Esophagus muscularis mucosa (tissue), 4 donors: Measurements from ENCODE around the gene RIMS1. TPM values are rescaled to one million over a fixed set of nuclear protein-coding genes. Genes with fewer than 3 reads are reported as not detected.

ENCODE experiments used
- DNase-seq: peaks from one replicate; pipeline ENCODE4 v3.0.0-alpha.2; 2017; ENCODE audit errors: extremely low spot score
- H3K27ac ChIP-seq, 4 donors: fragments of 200-600 bp; sonication (generic); replicated peaks in 1 of 4; 1 replicate in 3 of 4; 2 replicates in 1 of 4; pipeline ENCODE4 v1.5.1; 2016 to 2019; ENCODE audit warnings: mild to moderate bottlenecking in 1 of 4
- H3K27me3 ChIP-seq, 4 donors: fragments of 200-600 bp; sonication (generic); one replicate each; pipeline versions ENCODE4 v1.5.1 to v1.6.0; 2016 to 2019
- H3K36me3 ChIP-seq, 4 donors: fragments of 200-600 bp; sonication (generic); one replicate each; pipeline ENCODE4 v1.5.1; 2016 to 2019
- H3K4me1 ChIP-seq, 4 donors: fragments of 200-600 bp; sonication (generic); one replicate each; pipeline ENCODE4 v1.5.1; 2016 to 2019
- H3K4me3 ChIP-seq, 4 donors: fragments of 200-600 bp; sonication (generic); 1 replicate in 2 of 4; 2 replicates in 2 of 4; pipeline ENCODE4 v1.5.1; 2016 to 2019; ENCODE audit warnings: mild to moderate bottlenecking in 4 of 4, moderate library complexity in 1 of 4
- H3K9me3 ChIP-seq, 4 donors: fragments of 200-600 bp; sonication (generic); 1 replicate in 3 of 4; 2 replicates in 1 of 4; pipeline ENCODE4 v1.5.1; 2016 to 2019
- EP300 ChIP-seq: sonication (generic); formaldehyde crosslinking; IDR thresholded peaks from one replicate; pipeline ENCODE4 v1.6.1; 2017; ENCODE audit warnings: antibody characterized with exemption
- POLR2A ChIP-seq: fragments of 450-650 bp; IDR thresholded peaks from one replicate; pipeline ENCODE4 v1.6.1; 2017; ENCODE audit warnings: antibody characterized with exemption, moderate library complexity, mild to moderate bottlenecking, low read depth
- POLR2AphosphoS5 ChIP-seq, 2 donors: sonication (generic); formaldehyde crosslinking; IDR thresholded peaks; one replicate each; pipeline ENCODE4 v1.6.1; 2017; ENCODE audit warnings: antibody characterized with exemption in 2 of 2
- WGBS: methylation state at CpG from one replicate; pipeline ENCODE4 v1.1.5; 2018; 5-methylcytosine and 5-hydroxymethylcytosine counted together
- intact Hi-C: fragments of 100-400 bp; cut with DNase I; formaldehyde crosslinking; loops from one replicate; pipeline ENCODE4 v1.15.1; 2023
- total RNA-seq, 4 donors: library from RNA; depleted of rRNA; stranded (reverse); fragments of >200 nt; gene quantifications; one replicate each; pipeline versions ENCODE4 v1.1.0 to v1.2.1, GENCODE V29; 2016
- TF ChIP-seq, protein P1 (sequence below), 3 experiments: fragments of 200-600 bp in 2 of 3; fragments of 450-650 bp in 1 of 3; sonication (generic) in 2 of 3; IDR thresholded peaks; one replicate each; pipeline ENCODE4 v1.5.1; 2017 to 2019; ENCODE audit warnings: antibody characterized with exemption in 3 of 3, mild to moderate bottlenecking in 2 of 3, moderate library complexity in 1 of 3

RIMS1 gene
- total RNA-seq, 4 donors from 2014 or later: 35.4 to 88.6 (median 54.0) TPM

DNA sequence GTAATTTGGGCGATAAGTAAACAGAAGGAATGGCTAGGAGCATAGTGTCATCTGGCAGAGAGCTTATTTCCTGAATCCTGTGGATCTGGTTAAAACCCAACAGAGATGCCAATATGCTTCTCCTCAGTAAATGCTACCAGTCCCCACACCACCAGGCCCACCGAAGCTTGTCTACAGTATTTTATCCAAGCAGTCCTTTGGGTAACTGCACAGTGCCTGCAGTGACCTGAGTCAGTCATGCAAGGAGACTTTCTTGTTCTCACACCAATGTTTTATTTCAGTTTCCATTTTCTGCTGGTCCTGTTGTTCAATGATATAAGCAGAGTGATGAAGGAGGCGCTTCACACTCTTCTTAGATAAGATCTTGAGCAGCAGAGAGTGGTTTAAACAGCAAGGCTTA lies 326.3 kb downstream of the RIMS1 start:
- no peaks in the 10 kb centered on the region for H3K36me3 ChIP-seq
- H3K27ac ChIP-seq: no peak overlapping the region
- H3K4me3 ChIP-seq: no peak overlapping the region
- 64% methylated on average over 3 of the region's 3 CpGs for WGBS
- TF ChIP-seq EP300 (no peak), POLR2AphosphoS5 (IDR thresholded peaks at IDR 0.05) (no peak), POLR2A (no peak)
- TF ChIP-seq, protein P1, sequence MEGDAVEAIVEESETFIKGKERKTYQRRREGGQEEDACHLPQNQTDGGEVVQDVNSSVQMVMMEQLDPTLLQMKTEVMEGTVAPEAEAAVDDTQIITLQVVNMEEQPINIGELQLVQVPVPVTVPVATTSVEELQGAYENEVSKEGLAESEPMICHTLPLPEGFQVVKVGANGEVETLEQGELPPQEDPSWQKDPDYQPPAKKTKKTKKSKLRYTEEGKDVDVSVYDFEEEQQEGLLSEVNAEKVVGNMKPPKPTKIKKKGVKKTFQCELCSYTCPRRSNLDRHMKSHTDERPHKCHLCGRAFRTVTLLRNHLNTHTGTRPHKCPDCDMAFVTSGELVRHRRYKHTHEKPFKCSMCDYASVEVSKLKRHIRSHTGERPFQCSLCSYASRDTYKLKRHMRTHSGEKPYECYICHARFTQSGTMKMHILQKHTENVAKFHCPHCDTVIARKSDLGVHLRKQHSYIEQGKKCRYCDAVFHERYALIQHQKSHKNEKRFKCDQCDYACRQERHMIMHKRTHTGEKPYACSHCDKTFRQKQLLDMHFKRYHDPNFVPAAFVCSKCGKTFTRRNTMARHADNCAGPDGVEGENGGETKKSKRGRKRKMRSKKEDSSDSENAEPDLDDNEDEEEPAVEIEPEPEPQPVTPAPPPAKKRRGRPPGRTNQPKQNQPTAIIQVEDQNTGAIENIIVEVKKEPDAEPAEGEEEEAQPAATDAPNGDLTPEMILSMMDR (IDR thresholded peaks at IDR 0.05): no peak
- H3K27me3 ChIP-seq: no peaks in the 10 kb centered on the region
- intact Hi-C loops: no loop called here
- no peak for DNase-seq
- no peaks in the 10 kb centered on the region for H3K4me1 ChIP-seq
- H3K9me3 ChIP-seq: no peaks in the 10 kb centered on the region

DNA sequence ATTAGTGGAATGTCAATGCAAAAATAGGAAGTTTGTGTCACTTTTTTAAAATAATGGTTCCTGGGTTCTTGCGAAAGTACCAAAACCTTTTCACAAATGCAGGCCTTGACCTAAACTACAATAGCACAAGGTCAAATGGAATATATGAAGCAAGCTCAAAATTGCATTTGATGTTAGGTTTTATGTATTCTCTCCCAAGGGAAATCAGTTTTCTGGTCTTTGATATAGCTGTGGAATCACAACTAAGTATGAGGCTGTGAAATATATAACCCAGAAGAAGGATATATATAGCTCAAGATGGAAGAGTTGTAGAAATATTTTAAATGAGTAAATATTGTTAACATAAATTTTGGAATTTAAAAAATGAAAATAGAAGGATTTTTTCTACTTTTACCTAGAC lies 327.3 kb downstream of the RIMS1 start:
- Histone ChIP-seq H3K4me3 (no peak overlapping the region), H3K36me3 (no peaks in the 10 kb centered on the region), H3K9me3 (no peaks in the 10 kb centered on the region), H3K27ac (no peak overlapping the region), H3K27me3 (no peaks in the 10 kb centered on the region), H3K4me1 (no peaks in the 10 kb centered on the region)
- intact Hi-C loops: no loop called here
- TF ChIP-seq POLR2A (no peak), EP300 (no peak), POLR2AphosphoS5 (IDR thresholded peaks at IDR 0.05) (no peak)
- TF ChIP-seq, protein P1 (IDR thresholded peaks at IDR 0.05): no peak
- 94% methylated on average over 1 of the region's 1 CpG for WGBS
- no peak for DNase-seq

DNA sequence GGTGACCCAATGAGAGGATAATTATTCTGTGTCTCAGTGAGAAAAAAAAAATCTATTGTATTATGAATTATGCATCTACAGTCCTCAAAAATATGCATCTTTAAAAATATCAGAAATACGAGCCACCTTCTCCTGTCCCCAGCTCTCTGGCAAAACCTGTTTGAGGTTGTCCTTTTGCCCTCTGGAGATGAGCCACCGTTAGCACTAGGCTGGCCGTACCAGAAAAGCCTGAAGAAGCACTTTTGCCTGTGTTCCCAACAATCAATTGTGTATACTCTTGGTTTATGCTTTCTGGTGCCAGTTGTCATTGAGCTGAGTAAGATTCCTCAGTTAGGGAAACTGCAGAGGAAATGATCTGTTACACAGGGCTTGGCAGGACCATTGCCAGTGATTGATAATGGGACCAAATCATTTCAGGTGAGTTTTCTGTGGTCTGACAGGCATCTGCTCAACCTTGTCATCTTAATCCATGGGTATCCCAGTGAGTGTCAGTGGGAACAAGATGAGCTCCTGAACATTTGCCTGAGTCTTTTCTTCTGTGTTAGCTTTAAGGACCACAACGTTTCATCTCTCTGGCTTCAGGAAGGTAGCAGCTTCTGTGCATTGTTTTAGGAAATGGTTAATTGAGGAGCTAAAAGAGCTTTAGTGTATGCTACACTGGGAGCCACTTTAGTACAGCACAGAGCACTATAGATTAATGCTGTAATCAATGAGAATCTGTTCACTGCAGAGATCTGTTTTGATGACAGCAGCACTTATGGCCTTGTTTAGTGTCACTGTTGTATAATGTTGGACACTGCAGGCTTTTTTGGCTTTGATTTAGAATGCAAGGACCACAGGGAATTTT lies 330.1 kb downstream of the RIMS1 start:
- no peak for DNase-seq
- intact Hi-C loops: no loop called here
- Histone ChIP-seq H3K27ac (no peak overlapping the region), H3K9me3 (no peaks in the 10 kb centered on the region), H3K4me1 (no peaks in the 10 kb centered on the region), H3K4me3 (no peak overlapping the region), H3K36me3 (no peaks in the 10 kb centered on the region), H3K27me3 (no peaks in the 10 kb centered on the region)
- TF ChIP-seq, protein P1 (IDR thresholded peaks at IDR 0.05): no peak
- TF ChIP-seq POLR2A (no peak), POLR2AphosphoS5 (IDR thresholded peaks at IDR 0.05) (no peak), EP300 (no peak)
- WGBS: 74% methylated on average over 4 of the region's 4 CpGs

DNA sequence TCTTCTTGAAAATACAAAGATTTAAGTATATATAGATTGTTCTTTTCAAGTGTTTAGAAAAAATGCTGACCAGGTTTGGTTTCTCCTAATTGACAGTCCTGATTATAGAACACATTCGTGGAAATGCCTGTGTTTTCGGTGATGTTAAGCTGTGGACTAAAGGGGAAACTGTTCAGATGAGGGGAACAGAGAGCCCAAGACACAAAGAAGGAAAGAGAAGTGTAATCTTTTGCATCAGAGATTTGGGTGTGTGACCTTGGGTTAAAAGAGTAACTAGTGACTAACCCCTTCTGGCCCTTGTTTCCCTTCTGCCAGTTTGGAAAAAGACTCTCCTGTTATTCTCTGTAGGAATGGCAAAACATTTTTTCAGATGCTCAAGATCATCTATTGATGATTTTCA lies 331.3 kb downstream of the RIMS1 start:
- Histone ChIP-seq H3K4me1 (no peaks in the 10 kb centered on the region), H3K9me3 (no peaks in the 10 kb centered on the region), H3K27ac (no peak overlapping the region), H3K27me3 (no peaks in the 10 kb centered on the region), H3K36me3 (no peaks in the 10 kb centered on the region), H3K4me3 (no peak overlapping the region)
- 90% methylated on average over 2 of the region's 2 CpGs for WGBS
- intact Hi-C loops: no loop called here
- DNase-seq: no peak
- no peak for TF ChIP-seq POLR2A
- no peak for TF ChIP-seq EP300
- TF ChIP-seq, protein P1 (IDR thresholded peaks at IDR 0.05): no peak
- TF ChIP-seq POLR2AphosphoS5 (IDR thresholded peaks at IDR 0.05): no peak
